Neuronal stem cell (in vitro differentiated cells): Measurements from ENCODE around the gene OSBPL9.

Experiments
- DNase-seq: peaks from one replicate; pipeline ENCODE4 v3.0.0-alpha.2; 2013; ENCODE audit warnings: low spot score
- H2AFZ ChIP-seq: one replicate; pipeline ENCODE4 v1.6.1; 2013; ENCODE audit warnings: mild to moderate bottlenecking, low read length, inconsistent platforms
- H2AK5ac ChIP-seq: 2 replicates; pipeline ENCODE4 v1.6.1; 2013; ENCODE audit warnings: low read depth, mild to moderate bottlenecking, inconsistent platforms, low read length, moderate library complexity, mixed read lengths
- H2BK120ac ChIP-seq: 2 replicates; pipeline ENCODE4 v1.6.1; 2013; ENCODE audit warnings: low read depth, mild to moderate bottlenecking, inconsistent platforms, low read length, moderate library complexity, mixed read lengths
- H2BK12ac ChIP-seq: one replicate; pipeline ENCODE4 v1.6.1; 2013; ENCODE audit warnings: low read length, inconsistent platforms
- H2BK15ac ChIP-seq: 2 replicates; pipeline ENCODE4 v1.6.1; 2013; ENCODE audit warnings: mild to moderate bottlenecking, low read length, inconsistent platforms, mixed read lengths
- H2BK5ac ChIP-seq: one replicate; pipeline ENCODE4 v1.6.1; 2013; ENCODE audit warnings: inconsistent platforms, mild to moderate bottlenecking, low read length, moderate library complexity
- H3K14ac ChIP-seq: one replicate; pipeline ENCODE4 v1.6.1; 2013; ENCODE audit warnings: low read length, inconsistent platforms
- H3K18ac ChIP-seq: 2 replicates; pipeline ENCODE4 v1.6.1; 2013; ENCODE audit warnings: low read length, inconsistent platforms
- H3K23ac ChIP-seq: 2 replicates; pipeline ENCODE4 v1.6.1; 2013; ENCODE audit warnings: low read depth, mild to moderate bottlenecking, mixed read lengths, low read length, inconsistent platforms; ENCODE audit not compliant: poor library complexity
- H3K27ac ChIP-seq: replicated peaks from 3 replicates; pipeline ENCODE4 v1.5.1; 2013; ENCODE audit warnings: low read length, inconsistent platforms
- H3K27me3 ChIP-seq, 3 experiments: 2 replicates each; pipeline ENCODE4 v1.6.1; 2013; ENCODE audit warnings: low read length in 3 of 3, mild to moderate bottlenecking in 2 of 3, inconsistent platforms in 1 of 3, low read depth in 1 of 3, mixed read lengths in 1 of 3, moderate library complexity in 1 of 3; ENCODE audit not compliant: control insufficient read depth in 3 of 3, insufficient read depth in 3 of 3
- H3K36me3 ChIP-seq, 2 donors: replicated peaks in 1 of 2; 2 replicates each; pipeline ENCODE4 v1.6.1; 2013; ENCODE audit warnings: low read length in 2 of 2; ENCODE audit not compliant: control insufficient read depth in 2 of 2, insufficient read depth in 2 of 2
- H3K4ac ChIP-seq: 2 replicates; pipeline ENCODE4 v1.6.1; 2013; ENCODE audit warnings: inconsistent platforms, mild to moderate bottlenecking, low read length, moderate library complexity
- H3K4me1 ChIP-seq, 2 donors: 1 replicate in 1 of 2; 2 replicates in 1 of 2; pipeline ENCODE4 v1.6.1; 2013; ENCODE audit warnings: low read length in 2 of 2, low read depth in 1 of 2; ENCODE audit not compliant: control insufficient read depth in 2 of 2, insufficient read depth in 1 of 2
- H3K4me2 ChIP-seq: one replicate; pipeline ENCODE4 v1.6.1; 2013; ENCODE audit warnings: mild to moderate bottlenecking, low read length, inconsistent platforms; ENCODE audit not compliant: insufficient read depth, poor library complexity, severe bottlenecking
- H3K4me3 ChIP-seq, 2 donors: 2 replicates each; pipeline ENCODE4 v1.5.1; 2013; ENCODE audit warnings: low read length in 2 of 2, mild to moderate bottlenecking in 2 of 2, inconsistent platforms in 1 of 2, moderate library complexity in 1 of 2
- H3K79me1 ChIP-seq: one replicate; pipeline ENCODE4 v1.6.1; 2013; ENCODE audit warnings: low read depth, mild to moderate bottlenecking, inconsistent platforms, low read length, moderate library complexity
- H3K9ac ChIP-seq: one replicate; pipeline ENCODE4 v1.6.1; 2013; ENCODE audit warnings: mild to moderate bottlenecking, low read depth, low read length, inconsistent platforms; ENCODE audit not compliant: poor library complexity
- H3K9me3 ChIP-seq, 2 donors: replicated peaks in 1 of 2; 2 replicates each; pipeline versions ENCODE3 to v1.6.1; 2013; ENCODE audit warnings: low read length in 2 of 2, mild to moderate bottlenecking in 2 of 2, inconsistent platforms in 1 of 2, low read depth in 1 of 2, mixed read lengths in 1 of 2, moderate library complexity in 1 of 2; ENCODE audit not compliant: control insufficient read depth in 2 of 2, insufficient read depth in 1 of 2
- H4K8ac ChIP-seq: one replicate; pipeline ENCODE4 v1.6.1; 2013; ENCODE audit warnings: low read depth, mild to moderate bottlenecking, inconsistent platforms, low read length, moderate library complexity
- H4K91ac ChIP-seq: one replicate; pipeline ENCODE4 v1.6.1; 2013; ENCODE audit warnings: low read length, low read depth, mild to moderate bottlenecking, inconsistent platforms; ENCODE audit not compliant: poor library complexity
- WGBS, 2 donors: extraction: QIAGEN DNeasy Blood & Tissue Kit; methylation state at CpG; one replicate each; pipeline ENCODE4 v1.1.7; 2013; ENCODE audit warnings: missing lambda C conversion rate in 2 of 2, mixed read lengths in 1 of 2; ENCODE audit not compliant: insufficient read length in 2 of 2, insufficient replicate concordance in 1 of 2; ENCODE audit errors: extremely low coverage in 2 of 2; 5-methylcytosine and 5-hydroxymethylcytosine counted together

The OSBPL9 gene

DNA sequence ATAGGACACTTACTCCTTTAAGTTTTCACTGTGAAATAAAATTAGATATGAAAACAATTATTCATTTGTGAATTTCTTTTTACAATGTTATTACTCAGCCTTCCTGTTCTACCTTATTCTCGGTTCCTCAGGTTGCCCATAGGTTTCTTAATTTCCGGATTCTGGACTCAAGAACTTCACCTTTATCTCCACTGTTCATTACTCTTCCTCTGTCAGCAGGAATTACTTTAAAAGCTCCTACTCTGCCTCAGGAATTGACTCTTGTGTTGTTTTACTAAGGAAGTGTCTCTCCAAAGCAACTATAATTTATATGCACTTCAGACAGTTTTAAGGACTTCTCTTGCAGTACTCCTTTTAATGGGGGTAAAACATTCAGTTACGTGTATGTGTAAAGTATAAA is 123.8 kb downstream of the OSBPL9 start:
- H2BK120ac ChIP-seq: no peak overlapping the region
- H3K14ac ChIP-seq: no peak overlapping the region
- H3K18ac ChIP-seq: no peak overlapping the region
- H3K4me2 ChIP-seq: no peak overlapping the region
- no peaks in the 10 kb centered on the region for H3K9me3 ChIP-seq
- no CpG with 5 or more reads among the region's 3 CpGs for WGBS, 2 donors
- peaks cover 1 to 3% of the 10 kb centered on the region in 2 donors for H3K4me1 ChIP-seq
- no peak overlapping the region for H3K27ac ChIP-seq
- H3K9ac ChIP-seq: no peak overlapping the region
- no peak for DNase-seq
- H4K8ac ChIP-seq: no peak overlapping the region
- no peak overlapping the region for H3K23ac ChIP-seq
- no peak overlapping the region for H3K4me3 ChIP-seq
- no peak overlapping the region for H2AFZ ChIP-seq
- H3K27me3 ChIP-seq: no peaks in the 10 kb centered on the region
- no peaks in the 10 kb centered on the region for H3K79me1 ChIP-seq
- H2BK12ac ChIP-seq: no peak overlapping the region
- no peak overlapping the region for H3K4ac ChIP-seq
- no peak overlapping the region for H4K91ac ChIP-seq
- H2BK5ac ChIP-seq: no peak overlapping the region
- no peak overlapping the region for H2AK5ac ChIP-seq
- peaks cover 0 to 5% of the 10 kb centered on the region in 2 donors for H3K36me3 ChIP-seq
- H2BK15ac ChIP-seq: no peak overlapping the region

DNA sequence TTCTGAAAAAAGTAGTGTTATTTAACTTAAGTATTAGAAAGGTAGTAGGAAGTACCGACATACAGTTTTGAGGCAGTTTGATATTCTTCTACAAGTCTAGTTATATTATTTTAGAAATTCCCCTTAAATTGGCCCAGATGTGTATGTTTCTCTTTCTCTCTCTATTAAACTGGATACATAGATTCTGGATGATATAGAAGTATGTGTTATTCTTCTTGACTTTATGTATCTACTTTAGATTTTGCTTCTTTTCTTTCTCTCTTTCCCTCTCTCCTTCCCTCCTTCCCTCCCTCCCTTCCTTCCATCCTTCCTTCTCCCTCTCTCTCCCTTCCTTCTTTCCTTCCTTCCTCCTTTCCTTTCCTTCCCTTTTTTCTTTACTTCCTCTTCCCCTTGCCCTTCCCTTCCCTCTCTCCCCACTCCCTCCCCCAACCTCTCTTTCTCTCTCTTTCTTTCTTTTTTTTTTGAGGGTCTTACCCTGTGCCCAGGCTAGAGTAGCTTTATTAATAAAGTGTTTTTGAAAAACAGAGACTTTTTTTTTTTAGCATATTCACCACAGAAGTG is 124.3 kb downstream of the OSBPL9 start:
- Histone ChIP-seq H3K4me1 (peaks cover 1 to 3% of the 10 kb centered on the region in 2 donors), H2BK15ac (no peak overlapping the region), H2AFZ (no peak overlapping the region), H3K4me2 (no peak overlapping the region), H2BK120ac (no peak overlapping the region), H3K27me3 (no peaks in the 10 kb centered on the region), H3K4me3 (no peak overlapping the region), H3K36me3 (peaks cover 0 to 8% of the 10 kb centered on the region in 2 donors), H4K91ac (no peak overlapping the region), H3K9me3 (no peaks in the 10 kb centered on the region), H3K23ac (no peak overlapping the region), H3K27ac (no peak overlapping the region), H2BK5ac (no peak overlapping the region), H2AK5ac (no peak overlapping the region), H3K14ac (no peak overlapping the region), H3K9ac (no peak overlapping the region), H3K79me1 (no peaks in the 10 kb centered on the region), H4K8ac (no peak overlapping the region), H2BK12ac (no peak overlapping the region), H3K4ac (no peak overlapping the region), H3K18ac (no peak overlapping the region)
- DNase-seq: no peak
- WGBS, 2 donors: no CpG with 5 or more reads among the region's 1 CpG

DNA sequence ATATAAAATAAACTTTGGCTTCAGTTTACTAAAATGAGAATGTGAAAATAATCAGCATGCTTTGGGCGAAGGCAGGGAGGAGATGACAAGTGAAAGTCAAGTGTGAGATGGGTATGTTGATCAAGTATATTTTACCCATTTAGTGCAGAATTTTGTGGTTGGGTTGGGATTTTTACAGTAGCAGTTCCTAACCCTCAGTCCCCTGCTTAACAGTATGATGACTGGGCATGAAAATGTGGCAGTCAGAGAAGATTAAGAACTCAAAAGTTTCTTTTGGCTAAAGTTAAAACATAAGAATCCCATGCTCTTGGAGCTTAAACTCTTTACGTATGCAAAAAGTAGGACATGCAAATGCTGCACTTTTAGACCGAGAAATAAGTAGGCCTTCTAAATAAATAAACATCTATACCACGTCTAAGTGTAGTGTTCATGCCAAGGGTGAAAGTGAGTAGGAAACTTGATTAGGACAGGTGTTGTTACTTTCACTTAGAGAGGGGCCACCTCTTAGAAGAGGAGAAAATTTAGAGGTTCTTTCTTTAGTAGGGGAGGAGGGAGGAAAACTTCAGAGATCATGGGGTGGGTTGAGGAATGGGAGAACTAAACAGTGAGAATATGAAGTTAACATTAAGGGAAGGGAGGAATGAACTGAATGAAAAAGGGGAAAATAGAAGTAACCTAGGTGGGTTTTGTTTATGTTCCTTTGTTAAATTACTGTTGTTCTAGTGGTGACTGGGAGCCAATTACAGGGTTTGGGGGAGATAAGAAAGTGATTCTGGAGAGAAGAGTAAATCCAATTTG is 127.8 kb downstream of the OSBPL9 start:
- H2BK5ac ChIP-seq: no peak overlapping the region
- H3K79me1 ChIP-seq: peaks cover 2% of the 10 kb centered on the region
- H3K27me3 ChIP-seq: no peaks in the 10 kb centered on the region
- no peak for DNase-seq
- no peak overlapping the region for H3K4me3 ChIP-seq
- H3K14ac ChIP-seq: no peak overlapping the region
- no peaks in the 10 kb centered on the region for H3K9me3 ChIP-seq
- peaks cover 0 to 1% of the 10 kb centered on the region in 2 donors for H3K4me1 ChIP-seq
- H2AFZ ChIP-seq: no peak overlapping the region
- no peak overlapping the region for H4K91ac ChIP-seq
- H3K23ac ChIP-seq: no peak overlapping the region
- no CpG with 5 or more reads among the region's 4 CpGs for WGBS, 2 donors
- no peak overlapping the region for H2BK15ac ChIP-seq
- H2AK5ac ChIP-seq: no peak overlapping the region
- H3K27ac ChIP-seq: no peak overlapping the region
- no peak overlapping the region for H2BK120ac ChIP-seq
- H3K4ac ChIP-seq: no peak overlapping the region
- no peak overlapping the region for H4K8ac ChIP-seq
- H3K4me2 ChIP-seq: no peak overlapping the region
- H2BK12ac ChIP-seq: no peak overlapping the region
- H3K36me3 ChIP-seq: peaks cover 1 to 39% of the 10 kb centered on the region in 2 donors
- H3K9ac ChIP-seq: no peak overlapping the region
- H3K18ac ChIP-seq: no peak overlapping the region

DNA sequence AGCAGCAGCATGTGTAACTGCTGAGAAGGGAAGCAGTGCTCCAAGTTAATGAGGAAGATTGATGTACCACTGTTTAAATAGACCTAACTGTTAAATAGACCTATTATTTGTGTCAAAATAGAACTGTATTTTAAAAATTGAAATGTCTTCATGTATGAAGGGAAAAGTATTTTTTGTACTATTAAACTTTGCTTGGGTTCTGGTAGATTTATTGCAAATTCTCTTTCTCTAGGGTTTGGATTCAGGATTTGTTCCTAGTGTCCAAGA is 128.3 kb downstream of the OSBPL9 start:
- Histone ChIP-seq H3K4me2 (no peak overlapping the region), H2BK15ac (no peak overlapping the region), H3K4ac (no peak overlapping the region), H3K36me3 (peaks cover 1 to 43% of the 10 kb centered on the region in 2 donors), H3K9ac (no peak overlapping the region), H4K8ac (no peak overlapping the region), H3K79me1 (peaks cover 2% of the 10 kb centered on the region), H2AK5ac (no peak overlapping the region), H3K9me3 (no peaks in the 10 kb centered on the region), H2AFZ (no peak overlapping the region), H2BK12ac (no peak overlapping the region), H4K91ac (no peak overlapping the region), H3K14ac (no peak overlapping the region), H2BK120ac (no peak overlapping the region), H3K27ac (no peak overlapping the region), H3K4me3 (no peak overlapping the region), H3K18ac (no peak overlapping the region), H3K23ac (no peak overlapping the region), H2BK5ac (no peak overlapping the region), H3K27me3 (no peaks in the 10 kb centered on the region), H3K4me1 (peaks cover 0 to 1% of the 10 kb centered on the region in 2 donors)
- no peak for DNase-seq
